HepG2 (cell line): Measurements from ENCODE around the gene SMYD4. TPM values are rescaled to one million over a fixed set of nuclear protein-coding genes. Genes with fewer than 3 reads are reported as not detected.
A peak's percentile ranks its signal among the peaks of the same experiment; 100 is the strongest.

Experiments
- ATAC-seq: fragments of 200-7000 bp; cut with Tn5 transposase; 3 replicates; pipeline ENCODE4 v1.9.1; 2020; ENCODE audit warnings: mild to moderate bottlenecking, moderate library complexity
- BruUV-seq: library from RNA; stranded (reverse); fragments of 400-500 nt; replicated peaks from 2 replicates; lab custom pipeline; 2021; lab: Mats Ljungman, UMichigan
- CTCF ChIA-PET: fragments of 300-600 bp; formaldehyde crosslinking; extraction: SDS; loops from one replicate; lab custom pipeline; 2021; ENCODE audit warnings: low total read pairs, inconsistent platforms, low intra/inter-chr PET ratio; lab: Yijun Ruan, JAX
- POLR2A ChIA-PET: fragments of 350-600 bp; sonication (Branson Sonifier 250); formaldehyde crosslinking; loops from one replicate; lab custom pipeline; 2020; ENCODE audit warnings: antibody characterized with exemption, inconsistent platforms; lab: Yijun Ruan, JAX
- DNase-seq: peaks from one replicate; pipeline ENCODE4 v3.0.0-alpha.2; 2015; ENCODE audit warnings: low spot score
- FAIRE-seq: peaks from 3 replicates; lab custom pipeline; 2011; peaks lifted over from hg19 to GRCh38; lab: Jason Lieb, UNC
- H2AFZ ChIP-seq: one replicate; pipeline ENCODE4 v1.6.1; 2011; ENCODE audit warnings: low read length, inconsistent platforms
- H3K27ac ChIP-seq: fragments of 300-600 bp; 3 replicates; pipeline ENCODE4 v1.8.0; 2011; ENCODE audit warnings: mixed run types, mild to moderate bottlenecking, mixed read lengths, low read length, inconsistent platforms; ENCODE audit not compliant: insufficient read depth; ENCODE audit errors: extremely low read length
- H3K27me3 ChIP-seq, 2 experiments: fragments of 200-600 bp in 1 of 2; 2 replicates in 1 of 2; 3 replicates in 1 of 2; pipeline versions ENCODE4 v1.6.0 to v1.8.0; 2011; ENCODE audit warnings: low read length in 2 of 2, mild to moderate bottlenecking in 2 of 2, moderate library complexity in 2 of 2, inconsistent platforms in 1 of 2; ENCODE audit not compliant: insufficient read depth in 2 of 2, control insufficient read depth in 1 of 2
- H3K36me3 ChIP-seq, 2 experiments: fragments of 200-600 bp in 1 of 2; replicated peaks in 1 of 2; 2 replicates in 1 of 2; 3 replicates in 1 of 2; pipeline versions ENCODE4 v1.5.1 to v1.8.0; 2011; ENCODE audit warnings: low read length in 2 of 2, inconsistent platforms in 1 of 2; ENCODE audit not compliant: insufficient read depth in 2 of 2, control insufficient read depth in 1 of 2
- H3K4me1 ChIP-seq: 2 replicates; pipeline ENCODE4 v1.5.1; 2012; ENCODE audit warnings: low read length, inconsistent platforms; ENCODE audit not compliant: insufficient read depth
- H3K4me2 ChIP-seq: 2 replicates; pipeline ENCODE4 v1.6.0; 2011; ENCODE audit warnings: low read depth, low read length, inconsistent platforms
- H3K4me3 ChIP-seq, 3 experiments: fragments of 200-600 bp in 1 of 3; sonication (generic), shearing (Covaris generic) in 1 of 3; replicated peaks in 1 of 3; 2 replicates each; pipeline ENCODE4 v1.5.1; 2011 to 2016; ENCODE audit warnings: low read length in 3 of 3, inconsistent platforms in 2 of 3, low read depth in 2 of 3, mild to moderate bottlenecking in 2 of 3, control low read depth in 1 of 3, mixed read lengths in 1 of 3; ENCODE audit not compliant: insufficient read depth in 1 of 3
- H3K79me2 ChIP-seq: one replicate; pipeline ENCODE4 v1.6.1; 2011; ENCODE audit warnings: low read length, inconsistent platforms; ENCODE audit not compliant: insufficient read depth
- H3K9ac ChIP-seq: 2 replicates; pipeline ENCODE4 v1.6.0; 2011; ENCODE audit warnings: mild to moderate bottlenecking, low read depth, low read length, inconsistent platforms; ENCODE audit not compliant: insufficient read depth
- H3K9me3 ChIP-seq: 2 replicates; pipeline ENCODE4 v1.5.1; 2012; ENCODE audit warnings: mild to moderate bottlenecking, low read length
- H4K20me1 ChIP-seq: 2 replicates; pipeline ENCODE4 v1.6.0; 2011; ENCODE audit warnings: inconsistent platforms, mild to moderate bottlenecking, low read length, moderate library complexity; ENCODE audit not compliant: insufficient read depth
- AGO2 ChIP-seq: fragments of 200-400 bp; formaldehyde crosslinking; optimal IDR thresholded peaks from 2 replicates; pipeline ENCODE3; 2017; ENCODE audit warnings: mild to moderate bottlenecking, low read depth, low read length, moderate library complexity
- ATF7 ChIP-seq, 2 experiments: fragments of 450-650 bp in 1 of 2; sonication (generic) in 1 of 2; formaldehyde crosslinking in 1 of 2; IDR thresholded peaks; 2 replicates each; pipeline versions ENCODE4 v1.4.0 to v1.6.1; 2016 to 2020; ENCODE audit warnings: antibody characterized with exemption in 1 of 2, mild to moderate bottlenecking in 1 of 2, missing genetic modification reagents in 1 of 2
- FOXK1 ChIP-seq: sonication (generic); formaldehyde crosslinking; IDR thresholded peaks from 2 replicates; pipeline ENCODE4 v1.4.0; 2020; ENCODE audit warnings: low read depth, missing genetic modification reagents, borderline replicate concordance
- HOXA7 ChIP-seq: sonication (generic); formaldehyde crosslinking; IDR thresholded peaks from 2 replicates; pipeline ENCODE4 v1.8.1; 2022; ENCODE audit warnings: mild to moderate bottlenecking, missing genetic modification reagents, moderate library complexity
- SIN3B ChIP-seq: fragments of 150-350 bp; IDR thresholded peaks from 2 replicates; pipeline ENCODE4 v1.6.1; 2014; ENCODE audit warnings: low read length
- SMARCC2 ChIP-seq: fragments of 450-650 bp; IDR thresholded peaks from 2 replicates; pipeline ENCODE4 v1.6.1; 2017; ENCODE audit warnings: antibody characterized with exemption, mild to moderate bottlenecking
- SRSF9 ChIP-seq: fragments of 200-400 bp; formaldehyde crosslinking; IDR thresholded peaks from 2 replicates; pipeline ENCODE4 v1.6.1; 2018; ENCODE audit warnings: borderline replicate concordance, mild to moderate bottlenecking, low read depth, low read length; ENCODE audit not compliant: insufficient read depth, poor library complexity, severe bottlenecking
- TEAD3 ChIP-seq: optimal IDR thresholded peaks from 2 replicates; pipeline ENCODE3; 2016; ENCODE audit warnings: borderline replicate concordance
- U2AF1 ChIP-seq: fragments of 200-400 bp; formaldehyde crosslinking; optimal IDR thresholded peaks from 2 replicates; pipeline ENCODE3; 2017; ENCODE audit warnings: mild to moderate bottlenecking, low read depth, low read length
- ZBTB38 ChIP-seq: sonication (generic); formaldehyde crosslinking; IDR thresholded peaks from 2 replicates; pipeline ENCODE4 v1.5.1; 2020; ENCODE audit warnings: mild to moderate bottlenecking, missing genetic modification reagents
- ZC3H4 ChIP-seq: sonication (generic); formaldehyde crosslinking; IDR thresholded peaks from 2 replicates; pipeline ENCODE4 v1.4.0; 2020; ENCODE audit warnings: missing genetic modification reagents, borderline replicate concordance
- ZNF274 ChIP-seq: sonication (generic); formaldehyde crosslinking; IDR thresholded peaks from 2 replicates; pipeline ENCODE4 v1.5.1; 2020; ENCODE audit warnings: mild to moderate bottlenecking, missing genetic modification reagents
- ZNF550 ChIP-seq: sonication (generic); formaldehyde crosslinking; IDR thresholded peaks from 2 replicates; pipeline ENCODE4 v1.4.0; 2020; ENCODE audit warnings: mild to moderate bottlenecking, missing genetic modification reagents, borderline replicate concordance
- WGBS: methylation state at CpG from one replicate; pipeline ENCODE4 v1.1.6; 2017; ENCODE audit warnings: low lambda C conversion rate; 5-methylcytosine and 5-hydroxymethylcytosine counted together
- in situ Hi-C: cut with HindIII; loops from 2 replicates; pipeline ENCODE4 v1.10.0; 2017; ENCODE audit warnings: low pct_unique_long_range_greater_than_20kb; ENCODE audit not compliant: extremely low pct_ligation_motif_present
- intact Hi-C: fragments of 100-400 bp; cut with micrococcal nuclease; formaldehyde crosslinking; loops from one replicate; pipeline ENCODE4 v1.10.0; 2022; ENCODE audit not compliant: unreplicated experiment
- polyA plus RNA-seq, 8 experiments: library from polyadenylated mRNA; depleted of rRNA in 3 of 8; stranded (reverse) in 7 of 8; unstranded in 1 of 8; fragments of >200 nt; fragmentation: Illumina TruSeq in 4 of 8; extraction: Trizol in 4 of 8; gene quantifications; 2 replicates each; pipeline versions ENCODE4 v1.2.1 to v1.2.3, GENCODE V29; 2011 to 2016; ENCODE audit warnings: low read depth in 4 of 8, missing spikeins in 1 of 8, mixed read lengths in 1 of 8; ENCODE audit not compliant: insufficient read depth in 1 of 8
- total RNA-seq, 5 experiments: library from RNA; depleted of rRNA; stranded (reverse); fragments of >200 nt; fragmentation: Illumina TruSeq; extraction: Trizol; gene quantifications; 2 replicates each; pipeline ENCODE4 v1.2.3, GENCODE V29; 2016; ENCODE audit warnings: low read depth in 1 of 5
- TF ChIP-seq, protein P1 (sequence below): sonication (generic); formaldehyde crosslinking; IDR thresholded peaks from 2 replicates; pipeline ENCODE4 v1.4.0; 2020; ENCODE audit warnings: missing genetic modification reagents, low read depth, mild to moderate bottlenecking, borderline replicate concordance
- TF ChIP-seq, protein P2 (sequence below): sonication (generic); formaldehyde crosslinking; IDR thresholded peaks from 2 replicates; pipeline ENCODE4 v1.5.1; 2020; ENCODE audit warnings: mild to moderate bottlenecking, missing genetic modification reagents, moderate library complexity
- TF ChIP-seq, protein P3 (sequence below): IDR thresholded peaks from 2 replicates; pipeline ENCODE4 v1.6.1; 2016; ENCODE audit warnings: missing biosample characterization, missing genetic modification reagents, low read depth

Gene SMYD4
- total and polyA plus RNA-seq, 2 of the 13 experiments (the other 11 are each of a cell fraction or from before 2014, with no cell fraction given) = 7.4 to 11.3 TPM

DNA sequence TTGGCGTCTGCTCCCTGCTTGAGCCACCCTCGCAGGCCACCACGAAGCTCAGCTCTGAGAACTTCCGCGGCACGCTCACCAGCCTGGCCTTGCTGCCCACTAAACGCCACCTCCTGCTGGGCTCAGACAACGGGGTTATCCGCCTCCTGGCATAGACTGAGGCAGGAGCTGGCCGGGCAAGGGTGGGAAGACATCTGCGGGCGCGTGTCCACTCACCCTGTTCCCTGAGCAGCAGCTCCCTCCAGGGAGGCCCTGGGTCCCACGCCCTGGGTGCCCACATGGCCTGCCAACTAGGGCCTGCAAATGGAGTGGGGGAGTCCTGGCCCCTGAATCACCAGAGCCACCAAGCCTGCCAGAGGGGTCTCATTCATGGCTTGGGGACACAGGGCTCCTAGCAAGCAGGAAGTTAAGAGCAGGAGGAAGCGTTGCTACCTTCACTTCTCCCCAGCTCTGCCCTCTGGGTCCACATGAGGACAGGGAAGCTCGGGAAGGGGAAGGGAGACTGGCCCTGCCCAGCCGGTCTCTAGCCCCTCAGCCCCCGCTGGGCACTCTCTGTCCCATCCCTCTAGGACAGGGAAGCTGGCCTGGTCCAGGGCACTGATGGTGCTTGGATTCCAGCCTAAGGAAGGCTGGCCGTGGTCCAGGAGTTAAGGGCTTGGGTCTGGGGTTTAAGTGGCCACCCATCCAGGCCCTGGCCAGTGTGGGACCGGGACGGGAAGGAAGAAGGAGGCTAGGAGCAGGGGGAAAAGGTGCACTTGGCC, 92.0 kb downstream of the SMYD4 start:
- Histone ChIP-seq H3K4me3 (peak overlapping the region in 1 of 3 experiments; percentile 34; a peak in 1 of 6 replicates), H3K79me2 (peaks cover 7% of the 10 kb centered on the region), H4K20me1 (no peaks in the 10 kb centered on the region), H3K9ac (no peak overlapping the region), H2AFZ (no peak overlapping the region), H3K9me3 (no peaks in the 10 kb centered on the region), H3K4me1 (peaks cover 60% of the 10 kb centered on the region), H3K4me2 (peak overlapping the region; percentile 56; the same call in 1 of the 2 replicates), H3K36me3 (peaks cover 5% of the 10 kb centered on the region in 2 experiments; a peak in 4 of 5 replicates), H3K27me3 (no peaks in the 10 kb centered on the region), H3K27ac (peak overlapping the region; percentile 83)
- FAIRE-seq (no peak), ATAC-seq (no peak), DNase-seq (no peak)
- intact Hi-C loops (no loop called here), in situ Hi-C loops (no loop called here)
- 91% methylated on average over 11 of the region's 21 CpGs for WGBS
- POLR2A ChIA-PET = interaction anchor here (1.1 to 4.3 kb wide), 6 partner anchors 12 to 36 kb away, joined by 4 to 283 read pairs (median 116); partner anchors contain the start of genes SERPINF1 and WDR81
- CTCF ChIA-PET = no interaction called here
- BruUV-seq = no TSS peak
- TF ChIP-seq HOXA7 = no peak
- TF ChIP-seq SRSF9 = no peak
- TF ChIP-seq, protein P1, sequence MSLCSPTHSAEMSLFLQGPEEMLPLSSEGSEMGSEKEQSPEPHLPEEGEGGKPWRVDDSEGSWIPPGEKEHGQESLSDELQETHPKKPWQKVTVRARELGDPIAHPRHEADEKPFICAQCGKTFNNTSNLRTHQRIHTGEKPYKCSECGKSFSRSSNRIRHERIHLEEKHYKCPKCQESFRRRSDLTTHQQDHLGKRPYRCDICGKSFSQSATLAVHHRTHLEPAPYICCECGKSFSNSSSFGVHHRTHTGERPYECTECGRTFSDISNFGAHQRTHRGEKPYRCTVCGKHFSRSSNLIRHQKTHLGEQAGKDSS (CRISPR knock-in tag) = no peak
- TF ChIP-seq, protein P2, sequence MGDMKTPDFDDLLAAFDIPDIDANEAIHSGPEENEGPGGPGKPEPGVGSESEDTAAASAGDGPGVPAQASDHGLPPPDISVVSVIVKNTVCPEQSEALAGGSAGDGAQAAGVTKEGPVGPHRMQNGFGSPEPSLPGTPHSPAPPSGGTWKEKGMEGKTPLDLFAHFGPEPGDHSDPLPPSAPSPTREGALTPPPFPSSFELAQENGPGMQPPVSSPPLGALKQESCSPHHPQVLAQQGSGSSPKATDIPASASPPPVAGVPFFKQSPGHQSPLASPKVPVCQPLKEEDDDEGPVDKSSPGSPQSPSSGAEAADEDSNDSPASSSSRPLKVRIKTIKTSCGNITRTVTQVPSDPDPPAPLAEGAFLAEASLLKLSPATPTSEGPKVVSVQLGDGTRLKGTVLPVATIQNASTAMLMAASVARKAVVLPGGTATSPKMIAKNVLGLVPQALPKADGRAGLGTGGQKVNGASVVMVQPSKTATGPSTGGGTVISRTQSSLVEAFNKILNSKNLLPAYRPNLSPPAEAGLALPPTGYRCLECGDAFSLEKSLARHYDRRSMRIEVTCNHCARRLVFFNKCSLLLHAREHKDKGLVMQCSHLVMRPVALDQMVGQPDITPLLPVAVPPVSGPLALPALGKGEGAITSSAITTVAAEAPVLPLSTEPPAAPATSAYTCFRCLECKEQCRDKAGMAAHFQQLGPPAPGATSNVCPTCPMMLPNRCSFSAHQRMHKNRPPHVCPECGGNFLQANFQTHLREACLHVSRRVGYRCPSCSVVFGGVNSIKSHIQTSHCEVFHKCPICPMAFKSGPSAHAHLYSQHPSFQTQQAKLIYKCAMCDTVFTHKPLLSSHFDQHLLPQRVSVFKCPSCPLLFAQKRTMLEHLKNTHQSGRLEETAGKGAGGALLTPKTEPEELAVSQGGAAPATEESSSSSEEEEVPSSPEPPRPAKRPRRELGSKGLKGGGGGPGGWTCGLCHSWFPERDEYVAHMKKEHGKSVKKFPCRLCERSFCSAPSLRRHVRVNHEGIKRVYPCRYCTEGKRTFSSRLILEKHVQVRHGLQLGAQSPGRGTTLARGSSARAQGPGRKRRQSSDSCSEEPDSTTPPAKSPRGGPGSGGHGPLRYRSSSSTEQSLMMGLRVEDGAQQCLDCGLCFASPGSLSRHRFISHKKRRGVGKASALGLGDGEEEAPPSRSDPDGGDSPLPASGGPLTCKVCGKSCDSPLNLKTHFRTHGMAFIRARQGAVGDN (CRISPR knock-in tag) = peak; percentile 1; the same call in 1 of the 2 replicates
- 0 out of 2 replicates have a peak, but pooled peaks have one; percentile 38 for TF ChIP-seq ZNF274 (CRISPR knock-in tag)
- no peak for TF ChIP-seq U2AF1
- TF ChIP-seq SMARCC2 = no peak
- no peak for TF ChIP-seq ZNF550
- TF ChIP-seq SIN3B = no peak
- no peak for TF ChIP-seq ATF7 (IDR thresholded peaks at IDR 0.05)
- 0 out of 2 replicates have a peak, but pooled peaks have one; percentile 15 for TF ChIP-seq ATF7 (CRISPR knock-in tag; IDR thresholded peaks at IDR 0.05)
- TF ChIP-seq AGO2 = peak; percentile 70
- TF ChIP-seq ZC3H4 (CRISPR knock-in tag) = no peak
- no peak for TF ChIP-seq TEAD3 (CRISPR knock-in tag)
- no peak for TF ChIP-seq ZBTB38 (CRISPR knock-in tag)
- TF ChIP-seq, protein P3, sequence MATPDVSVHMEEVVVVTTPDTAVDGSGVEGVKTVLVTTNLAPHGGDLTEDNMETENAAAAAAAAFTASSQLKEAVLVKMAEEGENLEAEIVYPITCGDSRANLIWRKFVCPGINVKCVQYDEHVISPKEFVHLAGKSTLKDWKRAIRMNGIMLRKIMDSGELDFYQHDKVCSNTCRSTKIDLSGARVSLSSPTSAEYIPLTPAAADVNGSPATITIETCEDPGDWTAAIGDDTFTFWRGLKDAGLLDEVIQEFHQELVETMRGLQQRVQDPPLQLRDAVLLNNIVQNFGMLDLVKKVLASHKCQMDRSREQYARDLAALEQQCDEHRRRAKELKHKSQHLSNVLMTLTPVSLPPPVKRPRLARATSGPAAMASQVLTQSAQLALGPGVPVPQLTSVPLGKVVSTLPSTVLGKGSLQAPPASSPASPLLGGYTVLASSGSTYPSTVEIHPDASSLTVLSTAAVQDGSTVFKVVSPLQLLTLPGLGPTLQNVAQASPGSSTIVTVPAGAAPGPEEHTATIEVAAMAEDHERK = no peak
- no peak for TF ChIP-seq FOXK1
